H54 (cell line): ENCODE measurements around the gene BTBD6.
"Not testable (repeated sequence)": the region's sequence is repeated elsewhere in the genome, so short reads cannot be mapped to it uniquely, and the experiment has no call there.

ENCODE experiments used
- DNase-seq: peaks from one replicate; pipeline ENCODE4 v3.0.0; 2011; ENCODE audit warnings: low spot score, mixed read lengths; ENCODE audit not compliant: insufficient read length
- FAIRE-seq: peaks from 3 replicates; lab custom pipeline; 2011; peaks lifted over from hg19 to GRCh38; lab: Jason Lieb, UNC
- POLR2A ChIP-seq: IDR thresholded peaks from 2 replicates; pipeline ENCODE4 v1.6.1; 2011; ENCODE audit warnings: low read depth, mild to moderate bottlenecking, low read length

BTBD6 gene

GRCh38 chr14:105258846-105259245 is 10.5 kb downstream of the BTBD6 start:
- no peak for DNase-seq
- TF ChIP-seq POLR2A, result no peak
- FAIRE-seq, result no peak

- FAIRE-seq (no peak), DNase-seq (no peak)
- TF ChIP-seq POLR2A, result no peak
Observed at GRCh38 chr14:105260959-105261358, 12.6 kb downstream of the BTBD6 start.

- no peak for TF ChIP-seq POLR2A
- no peak for FAIRE-seq
- DNase-seq, result no peak
Observed at GRCh38 chr14:105261781-105262180, 13.4 kb downstream of the BTBD6 start.

GRCh38 chr14:105267820-105268548 is 19.7 kb downstream of the BTBD6 start:
- DNase-seq (no peak), FAIRE-seq (no peak)
- no peak for TF ChIP-seq POLR2A

- DNase-seq (no peak), FAIRE-seq (no peak)
- TF ChIP-seq POLR2A, result no peak
Observed at GRCh38 chr14:105268736-105269354, 20.5 kb downstream of the BTBD6 start.

GRCh38 chr14:105269405-105269804 is 21.1 kb downstream of the BTBD6 start:
- DNase-seq, result no peak
- no peak for FAIRE-seq
- no peak for TF ChIP-seq POLR2A

GRCh38 chr14:105271224-105271890 is 23.0 kb downstream of the BTBD6 start:
- TF ChIP-seq POLR2A, result no peak

GRCh38 chr14:105272623-105273022 is 24.3 kb downstream of the BTBD6 start:
- no peak for FAIRE-seq
- DNase-seq, result no peak

More at GRCh38 chr14:105271224-105271890, 23.0 kb downstream of the BTBD6 start:
- FAIRE-seq (no peak), DNase-seq (no peak)

GRCh38 chr14:105273062-105273461 is 24.7 kb downstream of the BTBD6 start:
- FAIRE-seq (no peak), DNase-seq (no peak)
- TF ChIP-seq POLR2A, result no peak

More at GRCh38 chr14:105272623-105273022, 24.3 kb downstream of the BTBD6 start:
- no peak for TF ChIP-seq POLR2A

GRCh38 chr14:105274637-105275036 is 26.3 kb downstream of the BTBD6 start:
- FAIRE-seq, result no peak
- DNase-seq, result no peak
- no peak for TF ChIP-seq POLR2A

- FAIRE-seq (no peak), DNase-seq (no peak)
Observed at GRCh38 chr14:105275267-105275946, 27.1 kb downstream of the BTBD6 start.

GRCh38 chr14:105277448-105277847 is 29.1 kb downstream of the BTBD6 start:
- not testable (repeated sequence) for FAIRE-seq, DNase-seq

More at GRCh38 chr14:105275267-105275946, 27.1 kb downstream of the BTBD6 start:
- no peak for TF ChIP-seq POLR2A

- TF ChIP-seq POLR2A, result no peak
- DNase-seq (no peak), FAIRE-seq (no peak)
Observed at GRCh38 chr14:105279642-105280361, 31.5 kb downstream of the BTBD6 start.

GRCh38 chr14:105280525-105280924 is 32.2 kb downstream of the BTBD6 start:
- no peak for TF ChIP-seq POLR2A
- no peak for FAIRE-seq
- DNase-seq, result no peak
